HCT116 (cell line): Measurements from ENCODE around the gene SMYD3. TPM values are rescaled to one million over a fixed set of nuclear protein-coding genes. Genes with fewer than 3 reads are reported as not detected.

Experiments used
- ATAC-seq: fragments of 200-7000 bp; cut with Tn5 transposase; 2 replicates; pipeline ENCODE4 v1.9.1; 2020; ENCODE audit warnings: mild to moderate bottlenecking, moderate library complexity
- BruUV-seq: library from RNA; stranded (reverse); fragments of 400-500 nt; replicated peaks from 2 replicates; lab custom pipeline; 2021; lab: Mats Ljungman, UMichigan
- CTCF ChIA-PET: fragments of 300-600 bp; sonication (Branson Sonifier 250); formaldehyde crosslinking; loops from one replicate; lab custom pipeline; 2021; ENCODE audit warnings: antibody characterized with exemption; lab: Charles Lee
- POLR2A ChIA-PET: fragments of 300-600, 350-600 bp; sonication (Branson Sonifier 250); formaldehyde crosslinking; loops from one replicate; lab custom pipeline; 2021; ENCODE audit warnings: antibody characterized with exemption; lab: Charles Lee
- RAD21 ChIA-PET, 2 experiments: fragments of 300-600 bp; sonication (Branson Sonifier 250); formaldehyde crosslinking; loops; one replicate each; lab custom pipeline; 2023; ENCODE audit warnings: low total read pairs in 2 of 2; ENCODE audit not compliant: uncharacterized antibody in 2 of 2, unreplicated experiment in 2 of 2, low non-redundant PET in 1 of 2; lab: Charles Lee
- DNase-seq: peaks from one replicate; pipeline ENCODE4 v3.0.0-alpha.2; 2010; ENCODE audit warnings: low read depth, low spot score
- H2AFZ ChIP-seq: fragments of 200-600 bp; shearing (Covaris generic), sonication (generic); 2 replicates; pipeline ENCODE4 v1.6.1; 2017; ENCODE audit warnings: low read depth, mixed run types, mixed read lengths, antibody characterized with exemption, low read length; ENCODE audit not compliant: poor library complexity, severe bottlenecking
- H3K27ac ChIP-seq: 2 replicates; pipeline ENCODE4 v1.5.1; 2012; ENCODE audit warnings: low read depth, low read length
- H3K27me3 ChIP-seq: fragments of 200-600 bp; sonication (generic); 2 replicates; pipeline ENCODE4 v1.6.1; 2016; ENCODE audit warnings: mixed run types, low read length, mixed read lengths; ENCODE audit not compliant: insufficient read depth
- H3K36me3 ChIP-seq, 2 experiments: fragments of 200-500 bp in 1 of 2; fragments of 200-600 bp in 1 of 2; sonication (Bioruptor generic) in 1 of 2; sonication (generic) in 1 of 2; 2 replicates each; pipeline versions ENCODE4 v1.5.1 to v1.6.1; 2014 to 2016; ENCODE audit warnings: low read length in 2 of 2, inconsistent platforms in 1 of 2, mixed read lengths in 1 of 2, mixed run types in 1 of 2; ENCODE audit not compliant: insufficient read depth in 2 of 2, control insufficient read depth in 1 of 2
- H3K4me1 ChIP-seq, 2 experiments: fragments of 200-600 bp in 1 of 2; sonication (generic) in 1 of 2; 2 replicates each; pipeline versions ENCODE4 v1.5.1 to v1.6.1; 2012 to 2017; ENCODE audit warnings: low read length in 2 of 2, inconsistent platforms in 1 of 2, mild to moderate bottlenecking in 1 of 2, mixed read lengths in 1 of 2, mixed run types in 1 of 2, moderate library complexity in 1 of 2; ENCODE audit not compliant: insufficient read depth in 2 of 2, control insufficient read depth in 1 of 2
- H3K4me2 ChIP-seq: fragments of 200-600 bp; sonication (generic); 2 replicates; pipeline ENCODE4 v1.6.1; 2017; ENCODE audit warnings: mixed run types, low read length, mixed read lengths
- H3K4me3 ChIP-seq, 2 experiments: fragments of 200-600 bp in 1 of 2; sonication (generic) in 1 of 2; replicated peaks in 1 of 2; 2 replicates each; pipeline ENCODE4 v1.5.1; 2011 to 2016; ENCODE audit warnings: low read length in 2 of 2, control low read depth in 1 of 2, low read depth in 1 of 2, mild to moderate bottlenecking in 1 of 2, mixed read lengths in 1 of 2, mixed run types in 1 of 2
- H3K79me2 ChIP-seq: fragments of 200-600 bp; sonication (generic); 2 replicates; pipeline ENCODE4 v1.6.1; 2017; ENCODE audit warnings: mild to moderate bottlenecking, mixed run types, low read length, moderate library complexity, mixed read lengths; ENCODE audit not compliant: insufficient read depth
- H3K9ac ChIP-seq: fragments of 200-600 bp; sonication (generic); 2 replicates; pipeline ENCODE4 v1.6.1; 2016; ENCODE audit warnings: low read length, mixed read lengths
- H3K9me2 ChIP-seq: fragments of 200-600 bp; sonication (generic), shearing (Covaris generic); 2 replicates; pipeline ENCODE4 v1.6.1; 2017; ENCODE audit warnings: mixed run types, mild to moderate bottlenecking, moderate library complexity; ENCODE audit not compliant: insufficient read depth
- H3K9me3 ChIP-seq, 2 experiments: fragments of 200-500 bp in 1 of 2; fragments of 200-600 bp in 1 of 2; sonication (Bioruptor generic) in 1 of 2; sonication (generic) in 1 of 2; 2 replicates each; pipeline ENCODE4 v1.6.1; 2014 to 2017; ENCODE audit warnings: low read length in 2 of 2, mixed read lengths in 2 of 2, inconsistent platforms in 1 of 2, low read depth in 1 of 2, mild to moderate bottlenecking in 1 of 2, mixed run types in 1 of 2, moderate library complexity in 1 of 2; ENCODE audit not compliant: control insufficient read depth in 1 of 2, insufficient read depth in 1 of 2
- H4K20me1 ChIP-seq: fragments of 200-600 bp; sonication (generic), shearing (Covaris generic); 2 replicates; pipeline ENCODE4 v1.6.1; 2017; ENCODE audit warnings: mixed run types, mild to moderate bottlenecking, moderate library complexity; ENCODE audit not compliant: insufficient read depth
- EZH2phosphoT487 ChIP-seq: fragments of 200-600 bp; IDR thresholded peaks from 2 replicates; pipeline ENCODE4 v1.6.1; 2018; ENCODE audit warnings: antibody characterized with exemption, borderline replicate concordance
- FOSL1 ChIP-seq: IDR thresholded peaks from 2 replicates; pipeline ENCODE4 v1.6.1; 2012; ENCODE audit warnings: low read depth
- POLR2AphosphoS5 ChIP-seq: IDR thresholded peaks from 2 replicates; pipeline ENCODE4 v1.6.1; 2011; ENCODE audit warnings: mild to moderate bottlenecking, low read depth, low read length, moderate library complexity
- RAD21 ChIP-seq: IDR thresholded peaks from 2 replicates; pipeline ENCODE4 v1.6.1; 2012; ENCODE audit warnings: low read depth, mild to moderate bottlenecking
- SIN3A ChIP-seq: IDR thresholded peaks from 2 replicates; pipeline ENCODE4 v1.6.1; 2012; ENCODE audit warnings: low read depth
- TCF7L2 ChIP-seq: IDR thresholded peaks from 2 replicates; pipeline ENCODE4 v1.7.0; 2011; ENCODE audit warnings: borderline replicate concordance, inconsistent platforms; ENCODE audit not compliant: insufficient read depth, insufficient read length; ENCODE audit errors: extremely low read depth
- ZNF274 ChIP-seq: fragments of 200-500 bp; sonication (Bioruptor generic); IDR thresholded peaks from 2 replicates; pipeline ENCODE4 v1.6.1; 2014; ENCODE audit warnings: mild to moderate bottlenecking, low read depth, low read length, inconsistent platforms
- intact Hi-C: fragments of 100-400 bp; cut with micrococcal nuclease; formaldehyde crosslinking; loops from 2 replicates; pipeline ENCODE4 v1.10.0; 2022
- total RNA-seq: library from RNA; stranded (reverse); gene quantifications from one replicate; pipeline ENCODE4 v1.2.1, GENCODE V29; 2021; ENCODE audit not compliant: unreplicated experiment
- TF ChIP-seq, protein P1 (sequence below): IDR thresholded peaks from 2 replicates; pipeline ENCODE4 v1.6.1; 2011; ENCODE audit warnings: mild to moderate bottlenecking, low read length, moderate library complexity; ENCODE audit not compliant: insufficient replicate concordance; ENCODE audit errors: extremely low read depth
- TF ChIP-seq, protein P2 (sequence below): IDR thresholded peaks from 2 replicates; pipeline ENCODE4 v1.6.1; 2012; ENCODE audit warnings: low read depth

Gene SMYD3
- total RNA-seq, 1 experiment from 2014 or later, result 33.6 TPM

GRCh38 chr1:245773344-245773743 is 733.7 kb downstream of the SMYD3 start:
- no peaks in the 10 kb centered on the region for H3K27me3 ChIP-seq
- H3K36me3 ChIP-seq, result no peaks in the 10 kb centered on the region
- ChIA-PET RAD21 (no interaction called here), CTCF (no interaction called here), POLR2A (no interaction called here)
- H3K27ac ChIP-seq, result no peak overlapping the region
- no peaks in the 10 kb centered on the region for H3K9me3 ChIP-seq
- H3K4me1 ChIP-seq, result no peaks in the 10 kb centered on the region
- H2AFZ ChIP-seq, result no peak overlapping the region
- H3K9me2 ChIP-seq, result no peaks in the 10 kb centered on the region
- intact Hi-C loops, result no loop called here
- H3K79me2 ChIP-seq, result no peaks in the 10 kb centered on the region
- H3K4me3 ChIP-seq, result no peak overlapping the region
- H3K4me2 ChIP-seq, result no peak overlapping the region
- ATAC-seq, result no peak
- no peak overlapping the region for H3K9ac ChIP-seq
- TF ChIP-seq ZNF274 (no peak), POLR2AphosphoS5 (no peak), RAD21 (no peak), TCF7L2 (no peak), SIN3A (no peak), EZH2phosphoT487 (no peak), FOSL1 (no peak)
- TF ChIP-seq, protein P1, sequence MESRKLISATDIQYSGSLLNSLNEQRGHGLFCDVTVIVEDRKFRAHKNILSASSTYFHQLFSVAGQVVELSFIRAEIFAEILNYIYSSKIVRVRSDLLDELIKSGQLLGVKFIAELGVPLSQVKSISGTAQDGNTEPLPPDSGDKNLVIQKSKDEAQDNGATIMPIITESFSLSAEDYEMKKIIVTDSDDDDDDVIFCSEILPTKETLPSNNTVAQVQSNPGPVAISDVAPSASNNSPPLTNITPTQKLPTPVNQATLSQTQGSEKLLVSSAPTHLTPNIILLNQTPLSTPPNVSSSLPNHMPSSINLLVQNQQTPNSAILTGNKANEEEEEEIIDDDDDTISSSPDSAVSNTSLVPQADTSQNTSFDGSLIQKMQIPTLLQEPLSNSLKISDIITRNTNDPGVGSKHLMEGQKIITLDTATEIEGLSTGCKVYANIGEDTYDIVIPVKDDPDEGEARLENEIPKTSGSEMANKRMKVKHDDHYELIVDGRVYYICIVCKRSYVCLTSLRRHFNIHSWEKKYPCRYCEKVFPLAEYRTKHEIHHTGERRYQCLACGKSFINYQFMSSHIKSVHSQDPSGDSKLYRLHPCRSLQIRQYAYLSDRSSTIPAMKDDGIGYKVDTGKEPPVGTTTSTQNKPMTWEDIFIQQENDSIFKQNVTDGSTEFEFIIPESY, result no peak
- TF ChIP-seq, protein P2, sequence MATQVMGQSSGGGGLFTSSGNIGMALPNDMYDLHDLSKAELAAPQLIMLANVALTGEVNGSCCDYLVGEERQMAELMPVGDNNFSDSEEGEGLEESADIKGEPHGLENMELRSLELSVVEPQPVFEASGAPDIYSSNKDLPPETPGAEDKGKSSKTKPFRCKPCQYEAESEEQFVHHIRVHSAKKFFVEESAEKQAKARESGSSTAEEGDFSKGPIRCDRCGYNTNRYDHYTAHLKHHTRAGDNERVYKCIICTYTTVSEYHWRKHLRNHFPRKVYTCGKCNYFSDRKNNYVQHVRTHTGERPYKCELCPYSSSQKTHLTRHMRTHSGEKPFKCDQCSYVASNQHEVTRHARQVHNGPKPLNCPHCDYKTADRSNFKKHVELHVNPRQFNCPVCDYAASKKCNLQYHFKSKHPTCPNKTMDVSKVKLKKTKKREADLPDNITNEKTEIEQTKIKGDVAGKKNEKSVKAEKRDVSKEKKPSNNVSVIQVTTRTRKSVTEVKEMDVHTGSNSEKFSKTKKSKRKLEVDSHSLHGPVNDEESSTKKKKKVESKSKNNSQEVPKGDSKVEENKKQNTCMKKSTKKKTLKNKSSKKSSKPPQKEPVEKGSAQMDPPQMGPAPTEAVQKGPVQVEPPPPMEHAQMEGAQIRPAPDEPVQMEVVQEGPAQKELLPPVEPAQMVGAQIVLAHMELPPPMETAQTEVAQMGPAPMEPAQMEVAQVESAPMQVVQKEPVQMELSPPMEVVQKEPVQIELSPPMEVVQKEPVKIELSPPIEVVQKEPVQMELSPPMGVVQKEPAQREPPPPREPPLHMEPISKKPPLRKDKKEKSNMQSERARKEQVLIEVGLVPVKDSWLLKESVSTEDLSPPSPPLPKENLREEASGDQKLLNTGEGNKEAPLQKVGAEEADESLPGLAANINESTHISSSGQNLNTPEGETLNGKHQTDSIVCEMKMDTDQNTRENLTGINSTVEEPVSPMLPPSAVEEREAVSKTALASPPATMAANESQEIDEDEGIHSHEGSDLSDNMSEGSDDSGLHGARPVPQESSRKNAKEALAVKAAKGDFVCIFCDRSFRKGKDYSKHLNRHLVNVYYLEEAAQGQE, result no peak
- TF ChIP-seq, all 23 proteins: peak for 0
- BruUV-seq, result no TSS peak
- no peaks in the 10 kb centered on the region for H4K20me1 ChIP-seq
- DNase-seq, result no peak
